HTERT RPE-1 (cell line): Measurements from ENCODE around the gene RREB1.

Experiments used
- in situ Hi-C: fragments of 300-500 bp; cut with MboI; formaldehyde crosslinking; loops from 4 replicates; pipeline ENCODE4 v1.14.3; 2020; ENCODE audit warnings: low sequenced_read_pairs

Gene RREB1

DNA sequence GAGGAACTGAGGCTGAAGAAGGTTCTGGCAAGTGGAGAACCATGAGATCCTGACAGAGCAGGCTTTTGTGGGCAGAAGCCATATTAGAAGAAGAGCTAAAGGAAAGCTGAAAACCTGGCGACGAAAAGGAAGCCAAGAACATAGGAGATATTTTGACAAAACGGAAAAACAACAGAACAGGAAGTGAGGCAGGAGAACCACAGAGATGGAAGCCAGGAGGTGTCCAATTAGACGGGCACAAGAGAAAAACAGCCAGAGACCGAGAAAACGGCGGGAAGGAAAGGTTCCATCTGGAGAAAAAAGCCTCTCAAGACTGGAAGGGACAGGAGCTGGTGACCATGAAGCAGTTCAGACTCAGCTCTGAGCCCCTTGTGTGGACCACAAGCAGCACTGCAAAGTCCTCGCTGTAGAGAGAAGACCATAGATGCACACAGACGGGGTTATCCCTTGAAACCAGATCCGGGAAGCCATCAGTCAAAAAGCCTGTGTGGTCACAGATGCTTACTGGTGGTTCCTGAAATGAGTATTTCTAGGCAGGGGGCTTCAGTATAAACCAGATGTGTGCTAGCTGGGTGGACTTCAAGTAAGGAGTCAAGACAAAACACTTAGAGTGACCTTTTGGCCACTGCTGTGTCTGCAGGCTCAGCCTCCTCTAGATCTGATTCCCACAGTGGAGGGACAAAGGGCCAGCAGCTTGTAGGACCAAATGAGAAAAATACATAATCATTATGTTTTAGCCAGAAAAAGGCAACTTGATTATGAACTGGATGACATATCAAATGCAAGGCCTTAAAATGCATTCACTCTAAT is 174.5 kb downstream of the RREB1 start:
- in situ Hi-C loops = no loop called here

DNA sequence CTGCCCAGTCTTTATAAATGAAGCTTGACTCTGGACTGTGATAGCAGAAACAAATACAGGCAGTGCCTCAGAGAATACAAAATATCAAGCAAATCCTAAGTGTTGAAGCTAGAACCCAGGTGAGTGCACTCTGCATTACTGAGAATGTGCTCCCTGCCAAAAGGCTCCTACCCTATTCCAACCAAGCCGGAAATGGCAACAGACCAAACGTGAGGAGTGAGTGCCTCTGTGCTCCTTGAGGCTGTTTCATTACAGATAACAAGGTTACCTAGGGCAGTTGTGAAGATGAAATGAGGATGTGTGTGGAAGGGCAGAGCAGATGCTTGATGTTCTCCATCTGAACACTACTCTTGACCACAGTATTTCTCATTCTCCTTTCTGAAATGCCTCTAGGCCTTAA is 175.9 kb downstream of the RREB1 start:
- in situ Hi-C loops = no loop called here

DNA sequence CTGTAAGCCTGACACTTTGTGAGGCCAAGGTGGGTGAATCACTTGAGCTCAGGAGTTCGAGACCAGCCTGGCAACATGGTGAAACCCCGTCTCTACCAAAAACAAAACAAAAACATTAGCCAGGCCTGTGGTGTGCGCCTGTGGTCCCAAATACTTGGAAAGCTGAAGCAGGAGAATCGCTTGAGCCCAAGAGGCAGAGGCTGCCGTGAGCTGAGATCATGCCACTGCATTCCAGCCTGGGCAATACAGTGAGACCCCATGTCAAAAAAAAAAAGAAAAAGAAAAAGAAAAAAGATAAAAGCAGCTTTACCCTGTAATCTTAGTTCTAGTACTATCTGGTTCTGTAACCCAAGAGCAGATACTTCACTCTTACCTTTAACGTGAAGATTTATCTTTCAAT is 177.7 kb downstream of the RREB1 start:
- in situ Hi-C loops = no loop called here

DNA sequence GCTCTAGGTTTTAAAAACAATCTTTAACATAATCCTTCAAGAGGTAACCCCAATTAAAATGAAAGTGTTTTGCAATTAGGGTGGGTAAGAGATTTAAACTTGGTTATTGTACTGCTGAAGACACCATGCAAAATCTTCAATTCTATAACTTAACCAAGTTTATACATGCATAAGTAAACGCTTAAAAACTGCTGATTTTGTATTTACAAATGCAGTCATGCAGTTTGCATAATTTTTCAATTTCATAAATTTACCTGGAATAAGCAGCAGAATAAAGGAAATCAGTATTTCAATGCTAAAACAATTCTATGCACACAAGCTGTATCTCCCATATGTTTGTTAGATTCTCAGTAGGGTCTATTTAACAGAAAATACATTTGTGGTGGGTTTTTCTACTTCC is 182.3 kb downstream of the RREB1 start:
- in situ Hi-C loops = no loop called here

DNA sequence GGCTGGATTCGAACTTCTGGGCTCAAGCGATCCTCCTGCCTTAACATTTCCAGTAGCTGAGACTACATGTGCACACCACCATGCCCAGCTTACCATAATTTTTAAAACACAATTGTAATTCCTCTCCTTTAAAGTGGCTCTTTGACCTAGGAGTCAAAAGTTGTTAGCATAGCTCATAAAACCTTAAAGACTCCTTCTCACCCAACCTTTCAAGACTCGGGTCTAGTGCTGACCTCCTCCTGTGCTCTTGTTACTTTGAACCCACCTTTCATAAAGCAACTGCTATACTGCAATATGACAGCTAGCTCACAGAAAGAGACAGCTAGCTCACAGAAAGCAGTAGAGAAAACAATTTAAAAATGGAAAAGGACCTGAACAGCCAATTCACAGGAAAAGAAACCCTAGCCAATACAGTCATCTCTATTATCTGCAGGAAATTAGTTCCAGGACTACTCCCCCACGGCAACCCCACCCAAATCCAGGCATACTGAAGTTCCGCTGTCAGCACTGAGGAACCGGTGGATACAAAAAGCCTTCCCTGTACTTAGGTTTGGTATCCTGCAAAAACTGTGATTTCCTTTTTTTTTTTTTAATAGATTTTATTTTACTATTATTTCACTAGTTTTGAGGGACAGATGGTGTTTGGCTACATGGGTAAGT is 185.0 kb downstream of the RREB1 start:
- in situ Hi-C loops = no loop called here

DNA sequence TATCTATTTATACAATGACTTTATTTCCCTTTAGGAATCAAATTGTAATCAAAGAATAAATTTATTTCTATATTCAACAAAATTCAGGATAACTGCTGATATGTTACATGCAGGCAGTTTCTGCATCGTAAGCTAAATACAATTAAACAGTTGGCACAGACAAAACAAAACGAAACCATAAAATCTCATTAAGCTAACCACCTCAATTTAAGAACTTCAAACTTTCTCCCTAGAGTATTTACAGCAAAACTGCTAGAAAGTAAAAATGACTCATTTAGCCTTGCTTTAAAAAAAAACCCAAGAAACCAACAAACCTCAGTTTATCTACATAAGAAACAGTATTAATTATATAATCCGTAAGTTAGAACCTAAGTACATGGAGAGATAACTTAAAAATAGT is 188.2 kb downstream of the RREB1 start:
- in situ Hi-C loops = no loop called here

DNA sequence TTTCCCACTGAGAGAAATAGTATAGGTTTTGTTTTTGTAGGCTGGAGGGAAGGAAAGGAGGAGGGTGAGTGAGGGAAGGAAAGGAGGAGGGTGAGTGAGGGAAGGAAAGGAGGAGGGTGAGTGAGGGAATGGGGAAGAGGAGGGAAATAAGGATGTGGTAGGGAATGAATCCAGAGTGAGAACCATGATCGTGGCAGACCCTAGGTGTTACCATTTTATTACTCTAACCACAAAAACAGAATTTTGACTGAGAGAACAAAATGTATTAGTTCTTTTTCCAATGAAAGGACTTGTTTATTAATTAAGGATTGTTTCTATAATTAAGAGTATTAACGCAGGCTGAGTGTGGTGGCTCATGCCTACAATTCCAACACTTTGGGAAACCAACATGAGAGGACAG is 188.8 kb downstream of the RREB1 start:
- in situ Hi-C loops = no loop called here

DNA sequence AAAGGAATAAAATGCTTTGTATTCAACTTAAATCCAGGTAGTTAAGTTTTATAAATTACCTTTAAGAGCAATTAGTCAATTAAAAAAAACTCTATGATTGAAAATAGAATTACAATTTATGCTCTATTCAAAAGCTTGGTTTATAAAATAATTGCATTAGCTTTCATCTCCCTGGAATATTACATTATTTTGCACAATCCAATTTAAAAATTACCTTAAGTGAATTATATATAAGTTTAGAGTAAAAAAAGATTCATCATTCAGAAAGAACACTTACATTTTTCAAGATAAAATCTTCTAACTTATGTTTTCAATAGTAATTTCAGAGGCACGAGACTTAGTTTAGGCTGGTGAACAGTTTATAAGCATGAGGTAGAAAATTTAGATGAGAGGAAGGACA is 190.4 kb downstream of the RREB1 start:
- in situ Hi-C loops = no loop called here

DNA sequence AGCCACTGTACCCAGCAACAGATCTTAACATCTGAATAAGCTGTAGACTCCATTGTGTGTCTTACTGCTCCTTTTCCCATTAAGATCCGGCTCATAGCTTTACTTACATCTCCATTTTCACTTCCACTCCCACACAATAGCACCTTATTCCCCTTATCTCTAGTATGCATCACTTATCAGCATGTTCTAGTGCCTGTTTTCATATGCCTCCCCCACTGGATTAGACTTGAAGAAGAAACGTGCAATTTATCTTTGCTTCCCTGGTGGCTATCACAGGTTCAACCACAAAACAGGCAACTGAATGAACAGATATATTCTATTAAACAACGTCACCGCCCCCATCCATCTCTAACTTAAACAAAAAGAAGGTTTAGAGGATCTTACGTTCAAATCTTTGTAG is 193.2 kb downstream of the RREB1 start:
- in situ Hi-C loops = no loop called here
